ENCODE data around the gene ST7. TPM values are rescaled to one million over a fixed set of nuclear protein-coding genes. Genes with fewer than 3 reads are reported as not detected.

ST7 gene
- total and polyA plus RNA-seq, 2 of the 8 experiments (the other 6 are each of a cell fraction or from before 2014, with no cell fraction given): 16.3 to 18.0 TPM

DNA sequence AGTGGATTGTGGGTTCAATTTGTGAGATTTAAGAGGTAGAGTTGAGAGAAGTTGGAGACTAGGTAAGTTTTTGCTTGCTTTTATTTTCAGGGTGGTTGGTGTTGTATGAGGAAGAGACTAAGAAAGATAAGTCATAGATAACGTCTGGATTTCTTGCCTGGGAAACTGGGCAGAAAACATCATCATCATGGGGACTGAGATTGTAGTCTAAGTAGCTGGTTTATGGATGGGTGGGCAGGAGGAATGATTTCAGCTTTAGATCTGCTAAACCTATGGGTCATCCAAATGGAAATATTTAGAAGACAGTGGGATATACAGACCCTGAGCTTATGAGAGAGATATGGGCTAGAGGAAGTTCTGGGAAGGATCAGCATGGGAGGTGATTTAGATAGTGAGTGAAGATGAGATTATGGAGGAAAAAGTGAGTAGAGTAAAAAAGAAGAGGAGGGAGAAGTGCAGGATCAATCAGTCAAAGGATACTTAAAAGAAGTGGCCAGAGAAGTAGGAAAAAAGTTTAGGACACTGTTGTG, 199.8 kb downstream of the ST7 start:
- H2BK120ac ChIP-seq (replicated peaks; ENCODE audit: low read depth, low read length): no peak overlapping the region
- no peak overlapping the region for H4K91ac ChIP-seq (replicated peaks; ENCODE audit: insufficient read length, low read length)
- H2BK20ac ChIP-seq (ENCODE audit: low read length): no peak overlapping the region
- POLR2A ChIA-PET (ENCODE audit: partially characterized antibody): no interaction called here
- no peaks in the 10 kb centered on the region for H3K9me3 ChIP-seq (ENCODE audit: insufficient read depth in 2 of 2, low read depth in 1 of 2, low read length in 1 of 2)
- H3K79me2 ChIP-seq (ENCODE audit: control insufficient read depth in 1 of 2, insufficient read depth in 2 of 2, low read length in 2 of 2): no peaks in the 10 kb centered on the region
- no peaks in the 10 kb centered on the region; the same call in 1 of the 2 replicates for H3K23me2 ChIP-seq (ENCODE audit: low read depth, low read length)
- H3K4ac ChIP-seq (replicated peaks; ENCODE audit: insufficient read length, low read depth, low read length): no peak overlapping the region
- H4K5ac ChIP-seq (ENCODE audit: insufficient read length, low read depth, low read length): no peak overlapping the region
- H3K23ac ChIP-seq (ENCODE audit: insufficient read length): no peak overlapping the region
- H3K56ac ChIP-seq (replicated peaks; ENCODE audit: insufficient read length, low read depth, low read length): no peak overlapping the region
- DNase-seq (ENCODE audit: low read depth in 1 of 2, low spot score in 2 of 2) (no peak), FAIRE-seq (no peak)
- no peak overlapping the region for H3K9ac ChIP-seq (replicated peaks in 1 of 4; ENCODE audit: extremely low read depth in 1 of 4, low read depth in 3 of 4, low read length in 3 of 4)
- 78% methylated on average over 1 of the region's 1 CpG; no CpG with 5 or more reads in 1 of the 2 experiments for WGBS, 2 experiments (ENCODE audit: extremely low coverage in 1 of 2, insufficient coverage in 1 of 2, insufficient read length in 1 of 2, insufficient replicate concordance in 2 of 2, low coverage in 1 of 2, low lambda C conversion rate in 2 of 2, missing lambda C conversion rate in 1 of 2)
- H2AK5ac ChIP-seq (ENCODE audit: low read depth, low read length): no peak overlapping the region
- H3K14ac ChIP-seq (ENCODE audit: insufficient read length): no peak overlapping the region
- no peaks in the 10 kb centered on the region for H4K20me1 ChIP-seq (replicated peaks in 1 of 2; ENCODE audit: control insufficient read depth in 1 of 2, insufficient read depth in 2 of 2, low read length in 2 of 2)
- no peak overlapping the region for H3K18ac ChIP-seq (ENCODE audit: extremely low read depth, low read length)
- peaks cover 1 to 12% (median 7%) of the 10 kb centered on the region in 4 experiments; a peak in 4 of 7 replicates for H3K4me1 ChIP-seq (replicated peaks in 1 of 4; ENCODE audit: control insufficient read depth in 3 of 4, insufficient read depth in 4 of 4, low read length in 3 of 4)
- H3K36me3 ChIP-seq (ENCODE audit: control insufficient read depth in 2 of 4, insufficient read depth in 4 of 4, low read length in 3 of 4): no peaks in the 10 kb centered on the region
- no peak overlapping the region for H2BK5ac ChIP-seq (ENCODE audit: low read depth, low read length)
- no peak overlapping the region for H4K8ac ChIP-seq (ENCODE audit: extremely low read depth, insufficient read depth, low read length)
- no peak overlapping the region for H2BK12ac ChIP-seq (ENCODE audit: low read depth, low read length)
- TF ChIP-seq SAP30 (IDR thresholded peaks at IDR 0.05; ENCODE audit: insufficient read depth, insufficient replicate concordance, low read length) (no peak), BRCA1 (IDR thresholded peaks at IDR 0.05; ENCODE audit: low read depth, low read length) (no peak), ASH2L (IDR thresholded peaks at IDR 0.05; ENCODE audit: low read length) (no peak)
- TF ChIP-seq, protein P1, sequence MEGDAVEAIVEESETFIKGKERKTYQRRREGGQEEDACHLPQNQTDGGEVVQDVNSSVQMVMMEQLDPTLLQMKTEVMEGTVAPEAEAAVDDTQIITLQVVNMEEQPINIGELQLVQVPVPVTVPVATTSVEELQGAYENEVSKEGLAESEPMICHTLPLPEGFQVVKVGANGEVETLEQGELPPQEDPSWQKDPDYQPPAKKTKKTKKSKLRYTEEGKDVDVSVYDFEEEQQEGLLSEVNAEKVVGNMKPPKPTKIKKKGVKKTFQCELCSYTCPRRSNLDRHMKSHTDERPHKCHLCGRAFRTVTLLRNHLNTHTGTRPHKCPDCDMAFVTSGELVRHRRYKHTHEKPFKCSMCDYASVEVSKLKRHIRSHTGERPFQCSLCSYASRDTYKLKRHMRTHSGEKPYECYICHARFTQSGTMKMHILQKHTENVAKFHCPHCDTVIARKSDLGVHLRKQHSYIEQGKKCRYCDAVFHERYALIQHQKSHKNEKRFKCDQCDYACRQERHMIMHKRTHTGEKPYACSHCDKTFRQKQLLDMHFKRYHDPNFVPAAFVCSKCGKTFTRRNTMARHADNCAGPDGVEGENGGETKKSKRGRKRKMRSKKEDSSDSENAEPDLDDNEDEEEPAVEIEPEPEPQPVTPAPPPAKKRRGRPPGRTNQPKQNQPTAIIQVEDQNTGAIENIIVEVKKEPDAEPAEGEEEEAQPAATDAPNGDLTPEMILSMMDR (IDR thresholded peaks at IDR 0.05; ENCODE audit: control extremely low read depth in 1 of 3, insufficient read depth in 1 of 3, low read depth in 1 of 3, low read length in 3 of 3): no peak
- CTCF ChIA-PET (ENCODE audit: partially characterized antibody): no interaction called here
- H3K4me2 ChIP-seq (ENCODE audit: insufficient read depth in 1 of 2, low read depth in 2 of 2, low read length in 2 of 2): no peak overlapping the region
- no peak overlapping the region for H3K4me3 ChIP-seq (ENCODE audit: extremely low read depth in 1 of 4, insufficient read depth in 2 of 4, low read depth in 3 of 4, low read length in 4 of 4)
- H3K79me1 ChIP-seq (ENCODE audit: low read depth, low read length): no peaks in the 10 kb centered on the region
- no peak overlapping the region for H2BK15ac ChIP-seq (ENCODE audit: low read length)
- H2AFZ ChIP-seq (ENCODE audit: low read length): no peak overlapping the region
- H3K27ac ChIP-seq (ENCODE audit: low read depth, low read length): no peak overlapping the region
- no peaks in the 10 kb centered on the region for H3K27me3 ChIP-seq (replicated peaks in 1 of 4; ENCODE audit: control insufficient read depth in 3 of 4, extremely low read depth in 1 of 4, insufficient read depth in 3 of 4, low read length in 3 of 4)

All from H1 (cell line).